AG04450 (cell line): ENCODE data around the gene SLC25A29. TPM values are rescaled to one million over a fixed set of nuclear protein-coding genes. Genes with fewer than 3 reads are reported as not detected.
"Not testable (repeated sequence)": the region's sequence is repeated elsewhere in the genome, so short reads cannot be mapped to it uniquely, and the experiment has no call there.

Source experiments
- CTCF ChIA-PET: fragments of 300-600, 350-600 bp; formaldehyde crosslinking; extraction: SDS; loops from one replicate; lab custom pipeline; 2022; ENCODE audit warnings: antibody characterized with exemption, inconsistent platforms; lab: Charles Lee
- POLR2A ChIA-PET: fragments of 350-600 bp; formaldehyde crosslinking; extraction: SDS; loops from one replicate; lab custom pipeline; 2021; ENCODE audit warnings: antibody characterized with exemption, inconsistent platforms; lab: Yijun Ruan, JAX
- DNase-seq: peaks from one replicate; pipeline ENCODE4 v3.0.0-alpha.2; 2011; ENCODE audit warnings: low read depth, low spot score
- H3K27ac ChIP-seq: one replicate; pipeline ENCODE4 v1.5.1; 2012; ENCODE audit warnings: low read depth, low read length, control low read depth
- H3K27me3 ChIP-seq: one replicate; pipeline ENCODE4 v1.6.0; 2012; ENCODE audit warnings: low read length; ENCODE audit not compliant: control insufficient read depth, insufficient read depth
- H3K4me3 ChIP-seq: 2 replicates; pipeline ENCODE4 v1.5.1; 2011; ENCODE audit warnings: mild to moderate bottlenecking, low read depth, low read length, control low read depth
- H3K9me3 ChIP-seq: 2 replicates; pipeline ENCODE4 v1.5.1; 2012; ENCODE audit warnings: low read length; ENCODE audit not compliant: control insufficient read depth, insufficient read depth
- CTCF ChIP-seq: IDR thresholded peaks from 2 replicates; pipeline ENCODE4 v1.5.1; 2011; ENCODE audit warnings: low read depth, low read length, control low read depth, inconsistent platforms
- polyA plus RNA-seq: library from polyadenylated mRNA; depleted of rRNA; stranded (reverse); fragments of >200 nt; gene quantifications from 2 replicates; pipeline ENCODE4 v1.2.3, GENCODE V29; 2011

Gene SLC25A29
- polyA plus RNA-seq, 1 experiment, result 21.3 TPM

DNA sequence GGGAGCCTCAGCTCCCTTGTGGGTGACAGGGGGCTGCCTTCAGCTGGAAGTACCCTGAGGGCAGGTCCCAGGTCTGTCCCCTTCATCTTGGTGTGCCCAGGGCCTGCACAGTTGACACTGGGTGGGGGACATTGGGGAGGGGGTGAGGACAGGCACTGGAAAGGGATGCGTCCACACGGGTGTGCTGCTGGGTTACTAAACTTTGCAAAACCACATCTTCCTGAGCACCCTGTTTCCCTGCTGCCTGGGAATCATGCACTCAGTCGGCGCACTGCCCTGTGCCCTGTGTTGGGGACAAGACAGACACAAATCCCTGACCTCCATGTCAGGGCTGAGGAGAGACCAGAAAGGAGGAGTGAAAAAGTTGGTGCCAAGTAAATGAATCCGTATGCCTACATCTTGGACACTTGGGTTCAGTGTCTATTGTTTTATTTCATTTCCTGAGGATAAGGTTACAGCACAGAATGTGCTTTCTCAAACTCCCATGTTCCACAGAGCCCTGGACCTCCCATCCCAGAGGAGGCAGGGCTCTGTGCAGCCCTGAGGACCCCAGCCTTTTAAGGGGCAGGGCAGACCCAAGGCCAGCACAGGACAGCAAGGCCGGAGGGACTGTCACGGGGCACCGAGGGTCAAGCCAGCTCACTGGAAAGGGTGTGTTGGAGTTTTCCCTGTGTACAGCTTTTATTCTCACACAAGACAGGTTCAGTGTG is 2.9 kb upstream of the SLC25A29 start:
- ChIA-PET CTCF (interaction anchor here (0.5 to 1.2 kb wide), 2 partner anchors 69 to 75 kb away, joined by 3 read pairs; no protein-coding TSS in a partner anchor), POLR2A (no interaction called here)
- H3K4me3 ChIP-seq, result no peak overlapping the region
- H3K27ac ChIP-seq, result no peak overlapping the region
- no peaks in the 10 kb centered on the region for H3K27me3 ChIP-seq
- no peak for TF ChIP-seq CTCF
- peaks cover 5% of the 10 kb centered on the region; the same call in 1 of the 2 replicates for H3K9me3 ChIP-seq
- no peak for DNase-seq

DNA sequence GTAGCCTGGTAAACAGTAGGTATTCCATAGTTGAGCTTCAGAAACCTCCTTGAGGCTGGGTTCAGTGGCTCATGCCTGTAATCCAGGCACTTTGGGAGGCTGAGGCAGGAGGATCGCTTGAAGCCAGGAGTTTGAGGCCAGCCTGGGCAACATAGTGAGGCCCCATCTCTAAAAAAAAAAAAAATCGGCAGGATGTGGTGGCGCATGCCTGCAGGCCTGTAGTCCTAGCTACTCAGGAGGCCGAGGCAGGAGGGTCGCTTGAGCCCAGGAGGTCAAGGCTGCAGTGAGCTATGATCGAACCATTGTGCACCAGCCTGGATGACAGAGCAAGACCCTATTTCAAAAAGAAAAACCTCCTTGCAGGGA is 2.2 kb upstream of the SLC25A29 start:
- CTCF ChIA-PET, result interaction anchor here (0.5 to 1.3 kb wide), 3 partner anchors 23 to 76 kb away, joined by 3 read pairs; no protein-coding TSS in a partner anchor

GRCh38 chr14:100307766-100308426 is 1.7 kb upstream of the SLC25A29 start:
- Histone ChIP-seq H3K27ac (no peak overlapping the region), H3K4me3 (peak overlapping the region; percentile 78), H3K27me3 (no peaks in the 10 kb centered on the region), H3K9me3 (peaks cover 5% of the 10 kb centered on the region; the same call in 1 of the 2 replicates)
- CTCF ChIA-PET, result interaction anchor here (1.2 to 1.3 kb wide), 2 partner anchors 22 to 77 kb away, joined by 3 read pairs; no protein-coding TSS in a partner anchor
- no peak for TF ChIP-seq CTCF
- DNase-seq, result no peak
- POLR2A ChIA-PET, result no interaction called here

More for the DNA sequence above, 2.2 kb upstream of the SLC25A29 start:
- DNase-seq, H3K27me3 ChIP-seq, H3K27ac ChIP-seq, H3K4me3 ChIP-seq, POLR2A ChIA-PET, H3K9me3 ChIP-seq: not testable (repeated sequence)

GRCh38 chr14:100306998-100307765 is 938 bp upstream of the SLC25A29 start:
- POLR2A ChIA-PET, result interaction anchor here (1.3 kb wide), 1 partner anchor 68 kb away, joined by 5 read pairs; a partner anchor contains a TSS
- no peak for DNase-seq
- no peak for TF ChIP-seq CTCF
- peaks cover 5% of the 10 kb centered on the region; the same call in 1 of the 2 replicates for H3K9me3 ChIP-seq
- H3K27me3 ChIP-seq, result no peaks in the 10 kb centered on the region
- CTCF ChIA-PET, result interaction anchor here (1.3 kb wide), 1 partner anchor 21 kb away, joined by 3 read pairs; no protein-coding TSS in a partner anchor
- peak overlapping the region; percentile 78 for H3K4me3 ChIP-seq
- H3K27ac ChIP-seq, result no peak overlapping the region

GRCh38 chr14:100305324-100306100 is 732 bp downstream of the SLC25A29 start:
- Histone ChIP-seq H3K9me3 (peaks cover 5% of the 10 kb centered on the region; the same call in 1 of the 2 replicates), H3K27me3 (no peaks in the 10 kb centered on the region), H3K4me3 (peak overlapping the region; percentile 75), H3K27ac (no peak overlapping the region)
- ChIA-PET CTCF (interaction anchor here (1.5 kb wide), 1 partner anchor 20 kb away, joined by 6 read pairs; no protein-coding TSS in a partner anchor), POLR2A (no interaction called here)
- no peak for DNase-seq
- TF ChIP-seq CTCF, result no peak
